Measurements from ENCODE around the gene HIGD2A. TPM values are rescaled to one million over a fixed set of nuclear protein-coding genes. Genes with fewer than 3 reads are reported as not detected.

The HIGD2A gene
- total RNA-seq, 1 experiment from 2014 or later = 108 TPM

DNA sequence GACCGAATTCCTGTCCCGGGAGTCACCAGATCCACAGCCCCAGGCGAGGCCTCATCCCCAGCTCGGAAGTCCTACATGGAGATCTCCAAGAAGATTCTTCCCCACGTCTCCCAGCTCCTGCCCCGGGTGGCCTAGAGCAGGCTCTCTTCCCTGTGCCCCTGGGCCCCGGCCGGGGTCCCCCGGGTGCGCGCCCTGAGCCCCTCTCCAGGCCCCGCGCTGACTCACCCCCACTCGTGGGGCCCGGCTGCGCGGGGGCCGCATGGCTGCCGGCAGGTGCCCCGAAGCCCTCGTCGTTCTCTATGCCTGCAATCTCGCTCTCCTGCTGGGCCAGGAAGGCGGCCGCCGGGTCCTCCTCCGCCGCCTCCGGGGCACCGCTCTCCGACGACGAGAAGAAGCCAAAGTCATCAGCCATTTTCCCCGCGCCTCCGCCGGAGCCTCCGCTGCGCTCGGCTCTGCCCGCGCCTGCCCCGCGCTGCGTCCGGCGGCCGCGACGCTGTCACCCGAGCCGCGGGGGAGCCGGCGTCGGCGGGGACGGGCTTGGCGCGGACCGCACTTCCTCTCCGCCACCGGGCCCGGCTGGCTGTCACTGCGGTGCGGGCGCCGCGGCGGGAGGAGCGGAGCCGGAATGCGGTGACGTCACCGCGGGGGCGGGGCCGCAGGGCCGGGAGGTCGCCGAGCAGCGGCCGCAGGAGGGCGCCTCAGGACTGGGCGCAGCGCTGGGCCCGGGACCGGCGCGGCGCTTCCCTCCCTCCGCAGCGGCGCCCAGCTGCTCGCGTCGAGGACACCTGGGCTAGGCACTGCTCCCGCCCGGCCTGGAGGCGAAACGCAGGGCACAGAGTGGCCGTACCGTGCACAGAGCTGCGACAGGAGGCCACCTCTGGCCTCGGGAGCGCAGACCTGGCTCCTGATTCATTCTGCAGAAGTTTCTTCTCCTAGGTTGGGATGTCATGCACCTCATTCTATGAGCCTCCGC lies 27.7 kb downstream of the HIGD2A start, which contains the start of gene CLTB:
Gene CLTB (minus strand): TSS at position 588 of the 973 bp plus-strand sequence. CDS start 176 bp downstream, at position 412.
- DNase-seq (ENCODE audit: low read depth) = peak; percentile 80

DNA sequence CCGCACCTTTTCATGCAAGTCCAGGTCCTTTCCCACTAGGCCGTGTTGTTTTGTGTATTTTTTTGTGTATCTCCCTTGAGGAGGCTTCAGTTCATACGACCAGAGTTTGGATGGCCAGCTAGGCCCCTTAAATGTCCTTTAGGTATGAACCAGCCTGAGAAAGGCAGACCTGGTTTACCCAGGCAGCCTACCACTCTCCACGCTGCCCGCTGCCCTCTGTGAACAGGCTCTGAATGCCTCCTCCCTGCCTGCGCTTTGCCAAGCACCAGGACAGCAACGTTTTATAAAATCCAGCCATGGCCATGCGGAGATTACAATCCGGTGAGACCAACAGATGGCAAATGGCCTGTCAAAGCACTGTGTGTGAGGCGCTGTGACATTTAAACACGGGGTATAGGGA lies 28.4 kb downstream of the HIGD2A start:
- DNase-seq (ENCODE audit: low read depth) = no peak

DNA sequence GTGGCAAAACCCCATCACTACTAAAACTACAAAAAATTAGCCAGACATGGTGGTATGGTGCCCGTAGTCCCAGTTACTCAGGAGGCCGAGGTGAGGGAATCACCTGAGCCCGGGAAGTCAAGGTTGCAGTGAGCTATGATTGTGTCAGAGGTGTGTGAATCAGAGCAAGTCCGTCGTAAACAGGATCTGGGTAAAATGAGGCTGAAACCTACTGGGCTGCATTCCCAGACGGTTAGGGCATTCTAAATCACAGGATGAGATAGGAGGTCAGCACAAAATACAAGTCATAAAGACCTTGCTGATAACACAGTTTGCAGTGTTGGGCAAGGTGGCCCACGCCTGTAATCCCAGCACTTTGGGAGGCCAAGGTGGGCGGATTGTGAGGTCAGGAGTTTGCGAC lies 29.7 kb downstream of the HIGD2A start:
- DNase-seq (ENCODE audit: low read depth) = no peak

DNA sequence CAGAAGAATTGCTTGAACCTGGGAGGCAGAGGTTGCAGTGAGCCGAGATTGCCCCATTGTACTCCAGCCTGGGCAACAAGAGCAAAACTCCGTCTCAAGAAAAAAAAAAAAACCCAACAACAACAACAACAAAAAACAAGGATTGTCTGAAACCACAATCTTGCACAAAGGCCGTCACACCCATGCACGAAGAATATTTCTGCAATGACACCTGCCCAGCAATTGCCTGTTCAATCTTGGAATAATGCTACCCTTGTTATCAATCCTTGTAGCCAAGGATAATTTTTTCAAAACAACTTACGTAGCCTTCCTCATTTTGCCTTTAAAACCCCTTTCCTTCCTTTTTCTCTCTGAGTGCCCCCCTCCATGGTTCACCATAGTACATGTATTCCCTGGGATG lies 31.5 kb downstream of the HIGD2A start:
- no peak for DNase-seq (ENCODE audit: low read depth)

DNA sequence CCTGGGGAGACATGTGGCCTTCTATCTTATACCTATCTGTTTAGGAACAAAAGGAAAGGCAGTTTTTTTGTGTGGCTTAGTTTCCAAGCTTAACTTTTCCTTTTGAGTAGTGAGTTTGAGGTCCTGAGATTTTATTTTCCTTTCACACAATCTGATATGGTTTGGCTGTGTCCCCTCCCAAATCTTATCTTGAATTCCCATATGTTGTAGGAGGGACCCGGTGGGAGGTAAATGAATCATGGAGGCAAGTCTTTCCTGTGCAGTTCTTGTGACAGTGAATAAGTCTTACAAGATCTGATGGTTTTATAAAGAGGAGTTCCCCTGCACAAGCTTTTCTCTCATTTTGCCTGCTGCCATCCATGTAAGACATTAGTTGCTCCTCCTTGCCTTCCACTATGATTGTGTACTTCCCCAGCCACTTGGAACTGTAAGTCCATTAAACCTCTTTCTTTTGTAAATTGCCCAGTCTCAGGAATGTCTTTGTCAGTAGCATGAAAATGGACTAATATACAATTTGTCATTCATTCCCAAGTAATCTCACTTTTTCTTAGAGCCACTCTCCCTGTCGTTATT lies 32.5 kb downstream of the HIGD2A start:
- no peak for DNase-seq (ENCODE audit: low read depth)

DNA sequence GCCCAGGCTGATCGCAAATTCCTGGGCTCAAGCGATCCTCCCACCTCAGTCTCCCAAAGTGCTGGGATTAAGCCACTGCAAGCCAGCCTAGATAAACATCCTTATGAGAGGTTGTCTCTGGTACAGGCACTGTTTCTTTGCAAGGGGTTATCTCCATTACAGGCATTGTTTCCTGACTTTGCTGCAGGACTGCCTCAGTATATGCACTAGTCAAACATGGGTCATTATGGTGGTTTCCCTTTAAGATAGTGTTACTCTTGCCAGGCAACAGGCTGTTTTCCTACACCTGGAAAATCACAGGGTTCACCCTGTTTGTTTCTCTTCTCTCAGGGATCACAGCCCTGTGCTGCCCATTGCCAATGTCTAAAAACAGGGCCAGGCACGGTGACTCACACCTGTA lies 35.6 kb downstream of the HIGD2A start:
- no peak for DNase-seq (ENCODE audit: low read depth)

DNA sequence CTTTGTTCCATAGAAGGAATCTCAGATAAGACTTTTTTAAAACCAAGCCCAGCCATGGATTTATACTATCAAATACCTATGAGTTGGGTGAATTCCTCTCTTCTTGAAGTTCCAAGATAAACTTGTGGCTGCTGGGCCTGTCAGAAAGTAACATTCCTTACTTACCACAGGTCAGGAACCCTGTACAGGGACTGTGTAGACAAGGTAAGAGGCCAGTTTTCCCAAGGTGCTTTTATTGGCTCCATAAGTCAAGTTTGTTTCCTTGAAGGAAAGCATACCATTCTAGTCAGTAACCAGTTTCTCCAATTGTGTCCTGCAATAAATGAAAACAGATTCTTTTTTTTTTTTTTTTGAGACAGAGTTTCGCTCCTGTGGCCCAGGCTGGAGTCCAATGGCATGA lies 36.6 kb downstream of the HIGD2A start:
- DNase-seq (ENCODE audit: low read depth) = no peak

DNA sequence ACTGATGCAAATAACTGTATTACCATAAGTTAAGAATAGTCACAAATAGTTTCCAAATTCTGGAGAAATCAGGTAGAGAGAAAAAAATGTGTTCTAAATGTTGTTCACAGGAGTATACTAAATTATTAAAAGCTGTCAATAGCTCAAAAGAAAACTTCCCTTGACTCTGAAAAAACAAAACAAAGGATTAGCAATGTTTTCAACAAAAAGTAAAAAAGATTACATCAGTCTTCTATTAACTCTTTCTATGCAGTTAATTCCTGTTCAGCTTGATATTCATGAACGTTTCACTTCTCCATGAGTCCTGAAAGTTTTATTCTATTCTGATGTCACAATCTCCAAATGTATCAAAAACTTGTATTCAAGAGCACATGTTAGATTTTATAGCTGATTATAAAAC lies 37.2 kb downstream of the HIGD2A start:
- DNase-seq (ENCODE audit: low read depth) = no peak

DNA sequence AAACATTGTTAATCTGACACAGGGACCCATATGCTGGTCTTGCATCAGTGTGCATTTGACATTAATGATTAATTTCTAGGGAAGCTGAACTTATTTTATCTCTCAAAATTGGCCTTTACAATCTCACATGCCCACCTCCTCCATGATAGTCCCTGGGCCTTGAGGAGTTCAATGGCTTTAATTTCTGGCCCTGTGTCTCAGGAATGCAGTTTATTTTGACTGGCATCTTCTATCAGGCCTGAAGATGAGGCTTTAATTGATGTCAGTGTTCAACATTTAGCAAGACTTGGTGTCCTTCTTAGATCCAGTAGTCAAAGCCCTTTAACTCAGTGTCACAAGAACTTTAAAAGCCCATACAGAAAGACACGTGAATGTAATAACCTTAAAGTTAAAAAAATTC lies 38.3 kb downstream of the HIGD2A start:
- DNase-seq (ENCODE audit: low read depth) = no peak

DNA sequence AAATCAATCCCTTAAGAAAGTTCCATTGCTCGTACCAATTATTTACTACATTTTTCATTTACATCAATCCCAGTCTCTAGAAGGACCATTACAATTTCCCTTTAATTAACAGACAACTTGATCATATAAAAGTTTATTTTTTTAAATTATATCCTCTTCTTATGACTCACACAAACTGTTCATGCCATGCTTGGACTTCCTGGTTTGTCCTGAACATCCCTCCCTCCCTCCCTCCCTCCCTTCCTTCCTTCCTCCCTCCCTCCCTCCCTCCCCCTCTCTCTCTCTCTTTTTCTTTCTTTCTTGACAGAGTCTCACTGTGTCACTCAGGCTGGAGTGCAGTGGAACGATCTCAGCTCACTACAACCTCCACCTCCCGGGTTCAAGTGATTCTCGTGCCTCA lies 39.4 kb downstream of the HIGD2A start:
- peak; percentile 46 for DNase-seq (ENCODE audit: low read depth)

DNA sequence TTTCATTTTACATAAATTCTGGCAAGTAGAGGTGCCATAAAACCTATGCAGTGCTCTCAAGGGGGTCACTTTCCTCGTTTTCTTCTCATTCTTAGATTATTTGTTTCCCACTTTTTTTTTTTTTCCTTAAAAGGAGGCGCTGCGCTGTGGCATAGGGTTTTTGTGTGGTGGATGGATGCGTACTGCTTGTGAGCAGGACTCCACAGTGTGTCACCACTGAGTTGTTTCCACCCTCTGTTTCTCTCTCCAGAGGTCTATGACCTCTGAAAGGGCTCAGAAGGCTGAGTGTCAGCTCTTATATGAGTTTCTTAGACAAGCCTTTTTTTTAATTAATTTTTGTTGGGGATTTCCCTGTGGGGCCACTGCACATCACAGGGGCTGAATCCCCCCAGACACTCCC lies 41.4 kb downstream of the HIGD2A start:
- DNase-seq (ENCODE audit: low read depth) = peak; percentile 17

DNA sequence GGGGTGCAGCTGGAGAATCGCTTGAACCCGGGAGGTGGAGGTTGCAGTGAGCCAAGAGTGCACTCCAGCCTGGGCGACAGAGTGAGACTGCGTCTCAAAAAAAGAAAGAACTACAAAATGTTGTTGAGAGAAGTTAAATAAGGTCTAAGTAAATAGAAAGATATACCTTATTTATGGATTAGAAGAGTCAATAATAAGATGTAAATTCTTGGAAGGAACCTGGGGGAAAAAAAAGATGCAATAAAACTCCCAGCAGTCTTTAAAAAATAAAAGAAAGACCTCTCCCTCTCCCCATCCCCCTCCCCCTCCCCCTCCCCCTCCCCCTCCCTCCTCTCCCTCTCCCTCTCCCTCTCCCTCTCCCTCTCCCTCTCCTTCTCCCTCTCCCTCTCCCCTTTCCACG lies 44.2 kb downstream of the HIGD2A start:
- no peak for DNase-seq (ENCODE audit: low read depth)

DNA sequence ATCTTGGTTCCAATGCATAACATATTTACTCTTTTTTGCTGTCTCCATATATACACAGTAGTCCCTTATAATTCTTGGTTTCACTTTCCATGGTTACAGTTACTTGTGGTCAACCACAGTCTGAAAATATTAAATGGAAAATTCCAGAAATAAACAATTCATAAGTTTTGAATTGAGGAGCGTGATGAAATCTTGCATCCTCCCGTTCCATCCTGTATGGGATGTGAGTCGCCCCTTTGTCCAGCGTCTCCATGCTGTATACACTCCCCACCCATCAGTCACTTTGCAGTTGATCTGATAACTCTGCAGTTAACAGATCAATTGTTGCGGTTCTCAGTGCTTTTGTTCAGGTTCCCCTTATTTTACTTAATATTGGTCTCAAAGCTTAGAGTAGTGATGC lies 48.1 kb downstream of the HIGD2A start:
- peak; percentile 30 for DNase-seq (ENCODE audit: low read depth)

DNA sequence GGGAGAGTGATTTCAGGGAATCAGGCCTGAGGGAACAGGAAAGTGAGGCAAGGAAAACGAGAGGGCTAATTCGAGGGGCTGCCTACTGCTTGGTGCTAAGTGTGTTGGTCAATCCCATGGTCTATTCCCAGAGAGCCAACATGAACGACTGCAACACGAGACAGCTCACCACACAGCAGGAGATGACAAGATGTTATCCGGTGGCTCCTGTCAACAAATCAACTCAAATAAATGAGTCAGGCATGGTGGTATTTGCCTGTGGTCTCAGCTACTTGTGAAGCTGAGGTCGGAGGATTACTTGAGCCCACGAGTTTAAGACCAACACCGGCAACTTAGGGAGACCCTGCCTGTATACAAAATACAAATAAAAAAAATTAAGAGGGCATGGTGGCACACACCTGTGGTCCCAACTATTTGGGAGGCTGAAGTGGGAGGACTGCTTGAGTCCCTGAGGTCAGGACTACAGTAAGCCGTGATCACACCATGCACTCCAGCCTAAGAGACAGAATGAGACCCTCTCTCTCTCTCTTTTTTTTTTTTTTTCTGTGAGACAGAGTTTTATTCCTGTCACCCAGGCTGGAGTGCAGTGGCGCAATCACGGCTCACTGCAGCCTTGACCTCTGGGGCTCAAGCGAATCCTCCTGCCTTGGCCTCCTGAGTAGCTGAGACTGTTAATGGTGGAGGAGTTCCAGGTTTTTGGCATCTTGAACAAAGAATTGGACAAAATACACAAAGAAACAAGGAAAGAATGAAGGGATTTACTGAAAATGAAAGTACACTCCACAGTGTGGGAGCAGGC lies 50.6 kb downstream of the HIGD2A start:
- DNase-seq (ENCODE audit: low read depth) = peak; percentile 81

Other genes starting within 250 kb of the HIGD2A start
- gene SIMC1, start 150.3 kb upstream of the HIGD2A start, total RNA-seq (2014; rRNA removed; shearing (Covaris generic)) = 5.2 and 6.4 TPM in 2 replicates
- gene KIAA1191, start 27.0 kb upstream of the HIGD2A start, total RNA-seq (2014; rRNA removed; shearing (Covaris generic)) = 61.0 and 64.9 TPM in 2 replicates
- gene ARL10, start 23.3 kb upstream of the HIGD2A start, total RNA-seq (2014; rRNA removed; shearing (Covaris generic)) = 1.3 and 1.4 TPM in 2 replicates
- gene NOP16, start 153 bp upstream of the HIGD2A start, total RNA-seq (2014; rRNA removed; shearing (Covaris generic)) = 27.8 and 28.1 TPM in 2 replicates
- 70.2 and 92.2 TPM in 2 replicates for gene CLTB, start 27.8 kb downstream of the HIGD2A start, total RNA-seq (2014; rRNA removed; shearing (Covaris generic))
- 27.2 and 32.1 TPM in 2 replicates for gene FAF2, start 59.6 kb downstream of the HIGD2A start, total RNA-seq (2014; rRNA removed; shearing (Covaris generic))
- 1.6 and 2.5 TPM in 2 replicates for gene RNF44, start 148.7 kb downstream of the HIGD2A start, total RNA-seq (2014; rRNA removed; shearing (Covaris generic))
- not detected in 2 replicates for gene CDHR2, start 160.6 kb downstream of the HIGD2A start, total RNA-seq (2014; rRNA removed; shearing (Covaris generic))
- gene GPRIN1, start 221.4 kb downstream of the HIGD2A start, total RNA-seq (2014; rRNA removed; shearing (Covaris generic)) = 4.9 and 6.2 TPM in 2 replicates
- gene SNCB, start 241.8 kb downstream of the HIGD2A start, total RNA-seq (2014; rRNA removed; shearing (Covaris generic)) = 1.3 TPM in 1 of 2 replicates, not detected in the other
- gene EIF4E1B, start 241.9 kb downstream of the HIGD2A start, total RNA-seq (2014; rRNA removed; shearing (Covaris generic)) = not detected in 2 replicates

Measured in RPMI7951 (cell line).